ENCODE measurements around the gene KIAA0586. TPM values are rescaled to one million over a fixed set of nuclear protein-coding genes. Genes with fewer than 3 reads are reported as not detected.

The KIAA0586 gene
- polyA plus RNA-seq, 1 of the 3 experiments (the other 2 are of a cell fraction) = 7.5 TPM

DNA sequence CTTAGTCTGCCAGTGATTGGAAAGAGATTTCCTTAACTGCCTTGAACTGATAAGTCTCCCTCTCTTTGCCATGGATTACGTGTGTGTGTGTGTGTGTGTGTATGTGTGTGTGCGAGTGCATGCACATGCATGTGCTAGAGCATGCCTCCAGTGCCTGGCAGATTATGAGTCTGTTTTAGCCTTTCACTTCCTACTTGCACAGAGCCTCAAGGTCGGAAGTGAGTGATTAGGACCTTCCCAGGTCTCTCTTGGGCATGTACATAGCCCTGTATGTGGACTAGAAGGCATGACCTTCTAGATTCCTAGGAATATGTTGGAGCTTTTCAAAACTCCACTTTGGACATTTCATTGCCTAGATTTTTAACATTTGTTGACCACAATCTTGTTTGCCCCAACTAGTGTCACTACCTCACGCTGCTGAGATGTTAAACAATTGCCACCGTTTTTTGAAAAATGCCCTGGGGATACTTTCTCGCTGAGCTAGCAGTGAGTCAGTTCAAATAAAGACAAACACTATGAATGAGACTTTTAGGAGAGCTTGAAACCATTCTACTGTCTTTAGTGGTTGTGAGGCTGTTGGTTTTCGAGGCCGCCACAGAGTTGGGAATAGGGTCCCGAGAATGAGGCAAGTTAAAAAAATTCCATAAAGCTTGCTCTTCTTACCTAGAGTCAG lies 28.2 kb downstream of the KIAA0586 start:
- Histone ChIP-seq H3F3A (replicated peaks; ENCODE audit: insufficient read depth) (peaks cover 3% of the 10 kb centered on the region), H3K4me2 (no peak overlapping the region), H2AFZ (ENCODE audit: low read depth) (no peak overlapping the region), H3K9ac (no peak overlapping the region), H3K36me3 (replicated peaks in 1 of 2; ENCODE audit: control insufficient read depth in 1 of 2, insufficient read depth in 2 of 2, low read length in 1 of 2) (peaks cover 51 to 55% of the 10 kb centered on the region in 2 experiments), H3K79me2 (ENCODE audit: insufficient read depth) (no peaks in the 10 kb centered on the region), H3K9me2 (no peaks in the 10 kb centered on the region), H4K20me1 (ENCODE audit: insufficient read depth) (no peaks in the 10 kb centered on the region), H3K27ac (ENCODE audit: low read depth in 2 of 2, low read length in 1 of 2) (no peak overlapping the region), H3K27me3 (ENCODE audit: insufficient read depth) (no peaks in the 10 kb centered on the region), H3K9me3 (no peaks in the 10 kb centered on the region), H3K4me3 (ENCODE audit: low read depth in 2 of 2, low read length in 1 of 2) (no peak overlapping the region), H3K4me1 (ENCODE audit: control insufficient read depth in 1 of 2, insufficient read depth in 2 of 2, low read depth in 1 of 2, low read length in 1 of 2) (no peaks in the 10 kb centered on the region)
- ChIA-PET CTCF (interaction anchor here (1.1 to 1.4 kb wide), 2 partner anchors 12 to 45 kb away, joined by 3 to 5 read pairs; no protein-coding TSS in a partner anchor), POLR2A (no interaction called here)
- no peak for DNase-seq
- TF ChIP-seq FOXJ3 (CRISPR knock-in tag; IDR thresholded peaks at IDR 0.05) (no peak), RAD21 (IDR thresholded peaks at IDR 0.05; ENCODE audit: low read length) (no peak), ELF1 (IDR thresholded peaks at IDR 0.05) (no peak), YY1 (IDR thresholded peaks at IDR 0.05; ENCODE audit: low read depth) (no peak), RXRA (IDR thresholded peaks at IDR 0.05; ENCODE audit: borderline replicate concordance, low read depth) (no peak), TAF1 (IDR thresholded peaks at IDR 0.05; ENCODE audit: borderline replicate concordance, low read depth, low read length) (no peak)
- TF ChIP-seq, protein P1, sequence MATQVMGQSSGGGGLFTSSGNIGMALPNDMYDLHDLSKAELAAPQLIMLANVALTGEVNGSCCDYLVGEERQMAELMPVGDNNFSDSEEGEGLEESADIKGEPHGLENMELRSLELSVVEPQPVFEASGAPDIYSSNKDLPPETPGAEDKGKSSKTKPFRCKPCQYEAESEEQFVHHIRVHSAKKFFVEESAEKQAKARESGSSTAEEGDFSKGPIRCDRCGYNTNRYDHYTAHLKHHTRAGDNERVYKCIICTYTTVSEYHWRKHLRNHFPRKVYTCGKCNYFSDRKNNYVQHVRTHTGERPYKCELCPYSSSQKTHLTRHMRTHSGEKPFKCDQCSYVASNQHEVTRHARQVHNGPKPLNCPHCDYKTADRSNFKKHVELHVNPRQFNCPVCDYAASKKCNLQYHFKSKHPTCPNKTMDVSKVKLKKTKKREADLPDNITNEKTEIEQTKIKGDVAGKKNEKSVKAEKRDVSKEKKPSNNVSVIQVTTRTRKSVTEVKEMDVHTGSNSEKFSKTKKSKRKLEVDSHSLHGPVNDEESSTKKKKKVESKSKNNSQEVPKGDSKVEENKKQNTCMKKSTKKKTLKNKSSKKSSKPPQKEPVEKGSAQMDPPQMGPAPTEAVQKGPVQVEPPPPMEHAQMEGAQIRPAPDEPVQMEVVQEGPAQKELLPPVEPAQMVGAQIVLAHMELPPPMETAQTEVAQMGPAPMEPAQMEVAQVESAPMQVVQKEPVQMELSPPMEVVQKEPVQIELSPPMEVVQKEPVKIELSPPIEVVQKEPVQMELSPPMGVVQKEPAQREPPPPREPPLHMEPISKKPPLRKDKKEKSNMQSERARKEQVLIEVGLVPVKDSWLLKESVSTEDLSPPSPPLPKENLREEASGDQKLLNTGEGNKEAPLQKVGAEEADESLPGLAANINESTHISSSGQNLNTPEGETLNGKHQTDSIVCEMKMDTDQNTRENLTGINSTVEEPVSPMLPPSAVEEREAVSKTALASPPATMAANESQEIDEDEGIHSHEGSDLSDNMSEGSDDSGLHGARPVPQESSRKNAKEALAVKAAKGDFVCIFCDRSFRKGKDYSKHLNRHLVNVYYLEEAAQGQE (IDR thresholded peaks at IDR 0.05; ENCODE audit: low read depth, low read length) = no peak
- TF ChIP-seq, protein P2, sequence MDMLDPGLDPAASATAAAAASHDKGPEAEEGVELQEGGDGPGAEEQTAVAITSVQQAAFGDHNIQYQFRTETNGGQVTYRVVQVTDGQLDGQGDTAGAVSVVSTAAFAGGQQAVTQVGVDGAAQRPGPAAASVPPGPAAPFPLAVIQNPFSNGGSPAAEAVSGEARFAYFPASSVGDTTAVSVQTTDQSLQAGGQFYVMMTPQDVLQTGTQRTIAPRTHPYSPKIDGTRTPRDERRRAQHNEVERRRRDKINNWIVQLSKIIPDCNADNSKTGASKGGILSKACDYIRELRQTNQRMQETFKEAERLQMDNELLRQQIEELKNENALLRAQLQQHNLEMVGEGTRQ (IDR thresholded peaks at IDR 0.05; ENCODE audit: borderline replicate concordance, low read depth, low read length) = no peak
- TF ChIP-seq, protein P3, sequence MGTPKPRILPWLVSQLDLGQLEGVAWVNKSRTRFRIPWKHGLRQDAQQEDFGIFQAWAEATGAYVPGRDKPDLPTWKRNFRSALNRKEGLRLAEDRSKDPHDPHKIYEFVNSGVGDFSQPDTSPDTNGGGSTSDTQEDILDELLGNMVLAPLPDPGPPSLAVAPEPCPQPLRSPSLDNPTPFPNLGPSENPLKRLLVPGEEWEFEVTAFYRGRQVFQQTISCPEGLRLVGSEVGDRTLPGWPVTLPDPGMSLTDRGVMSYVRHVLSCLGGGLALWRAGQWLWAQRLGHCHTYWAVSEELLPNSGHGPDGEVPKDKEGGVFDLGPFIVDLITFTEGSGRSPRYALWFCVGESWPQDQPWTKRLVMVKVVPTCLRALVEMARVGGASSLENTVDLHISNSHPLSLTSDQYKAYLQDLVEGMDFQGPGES (IDR thresholded peaks at IDR 0.05; ENCODE audit: low read depth, low read length) = no peak
- WGBS (ENCODE audit: low lambda C conversion rate) = 76% methylated on average over 9 of the region's 9 CpGs

DNA sequence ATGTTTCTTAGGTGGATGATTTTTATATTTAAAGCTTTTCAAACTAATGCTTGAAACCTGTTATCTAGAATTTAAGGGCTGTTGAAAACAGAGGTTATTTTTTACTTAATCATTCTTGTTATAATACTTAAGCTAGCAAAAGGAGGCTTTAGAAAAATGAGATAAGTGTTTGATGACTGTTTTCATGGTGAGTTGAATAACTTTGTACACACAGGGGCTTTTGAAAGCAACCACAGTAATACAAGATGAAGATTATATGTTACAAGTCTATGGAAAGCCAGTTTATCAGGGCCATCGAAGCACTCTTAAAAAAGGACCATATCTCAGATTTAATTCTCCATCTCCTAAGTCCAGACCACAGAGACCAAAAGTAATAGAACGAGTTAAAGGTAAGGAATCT lies 33.3 kb downstream of the KIAA0586 start:
- no peak overlapping the region for H3K9ac ChIP-seq
- ChIA-PET CTCF (no interaction called here), POLR2A (no interaction called here)
- 65% methylated on average over 2 of the region's 2 CpGs for WGBS (ENCODE audit: low lambda C conversion rate)
- H3K9me3 ChIP-seq = no peaks in the 10 kb centered on the region
- H3K36me3 ChIP-seq (replicated peaks in 1 of 2; ENCODE audit: control insufficient read depth in 1 of 2, insufficient read depth in 2 of 2, low read length in 1 of 2) = peaks cover 47 to 55% of the 10 kb centered on the region in 2 experiments
- H4K20me1 ChIP-seq (ENCODE audit: insufficient read depth) = no peaks in the 10 kb centered on the region
- H3F3A ChIP-seq (replicated peaks; ENCODE audit: insufficient read depth) = no peaks in the 10 kb centered on the region
- no peak overlapping the region for H3K4me2 ChIP-seq
- H3K4me1 ChIP-seq (ENCODE audit: control insufficient read depth in 1 of 2, insufficient read depth in 2 of 2, low read depth in 1 of 2, low read length in 1 of 2) = no peaks in the 10 kb centered on the region
- no peak for DNase-seq
- no peaks in the 10 kb centered on the region for H3K9me2 ChIP-seq
- H2AFZ ChIP-seq (ENCODE audit: low read depth) = no peak overlapping the region
- no peak overlapping the region for H3K4me3 ChIP-seq (ENCODE audit: low read depth in 2 of 2, low read length in 1 of 2)
- H3K27me3 ChIP-seq (ENCODE audit: insufficient read depth) = no peaks in the 10 kb centered on the region
- no peak overlapping the region for H3K27ac ChIP-seq (ENCODE audit: low read depth in 2 of 2, low read length in 1 of 2)
- H3K79me2 ChIP-seq (ENCODE audit: insufficient read depth) = no peaks in the 10 kb centered on the region
- no peak for TF ChIP-seq SMC3 (IDR thresholded peaks at IDR 0.05; ENCODE audit: low read depth, low read length)
- TF ChIP-seq, protein P4, sequence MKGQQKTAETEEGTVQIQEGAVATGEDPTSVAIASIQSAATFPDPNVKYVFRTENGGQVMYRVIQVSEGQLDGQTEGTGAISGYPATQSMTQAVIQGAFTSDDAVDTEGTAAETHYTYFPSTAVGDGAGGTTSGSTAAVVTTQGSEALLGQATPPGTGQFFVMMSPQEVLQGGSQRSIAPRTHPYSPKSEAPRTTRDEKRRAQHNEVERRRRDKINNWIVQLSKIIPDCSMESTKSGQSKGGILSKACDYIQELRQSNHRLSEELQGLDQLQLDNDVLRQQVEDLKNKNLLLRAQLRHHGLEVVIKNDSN (IDR thresholded peaks at IDR 0.05; ENCODE audit: borderline replicate concordance, low read depth) = no peak
- no peak for TF ChIP-seq RFX5 (IDR thresholded peaks at IDR 0.05; ENCODE audit: low read length)
- no peak for TF ChIP-seq FOXM1 (IDR thresholded peaks at IDR 0.05; ENCODE audit: low read depth)
- TF ChIP-seq, protein P5, sequence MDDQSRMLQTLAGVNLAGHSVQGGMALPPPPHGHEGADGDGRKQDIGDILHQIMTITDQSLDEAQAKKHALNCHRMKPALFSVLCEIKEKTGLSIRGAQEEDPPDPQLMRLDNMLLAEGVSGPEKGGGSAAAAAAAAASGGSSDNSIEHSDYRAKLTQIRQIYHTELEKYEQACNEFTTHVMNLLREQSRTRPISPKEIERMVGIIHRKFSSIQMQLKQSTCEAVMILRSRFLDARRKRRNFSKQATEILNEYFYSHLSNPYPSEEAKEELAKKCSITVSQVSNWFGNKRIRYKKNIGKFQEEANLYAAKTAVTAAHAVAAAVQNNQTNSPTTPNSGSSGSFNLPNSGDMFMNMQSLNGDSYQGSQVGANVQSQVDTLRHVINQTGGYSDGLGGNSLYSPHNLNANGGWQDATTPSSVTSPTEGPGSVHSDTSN (IDR thresholded peaks at IDR 0.05) = no peak
- no peak for TF ChIP-seq RAD21 (IDR thresholded peaks at IDR 0.05; ENCODE audit: low read length)
- no peak for TF ChIP-seq POLR2AphosphoS5 (IDR thresholded peaks at IDR 0.05; ENCODE audit: low read depth, low read length)
- TF ChIP-seq RXRA (IDR thresholded peaks at IDR 0.05; ENCODE audit: borderline replicate concordance, low read depth) = no peak
- TF ChIP-seq MXI1 (IDR thresholded peaks at IDR 0.05; ENCODE audit: low read depth, low read length) = no peak
- no peak for TF ChIP-seq ELF1 (IDR thresholded peaks at IDR 0.05)
- TF ChIP-seq TCF12 (IDR thresholded peaks at IDR 0.05) = no peak
